PFSK-1 (cell line): ENCODE measurements around the gene LRFN3.

ENCODE experiments used
- REST ChIP-seq, 2 experiments: IDR thresholded peaks; 2 replicates each; pipeline versions ENCODE4 v1.6.1 to v1.8.0; 2011 to 2012; ENCODE audit warnings: low read depth in 2 of 2, low read length in 2 of 2, control low read depth in 1 of 2, inconsistent platforms in 1 of 2, mild to moderate bottlenecking in 1 of 2, moderate library complexity in 1 of 2; ENCODE audit not compliant: insufficient read depth in 1 of 2
- TAF1 ChIP-seq: IDR thresholded peaks from 2 replicates; pipeline ENCODE4 v1.6.1; 2012; ENCODE audit warnings: low read length, control low read depth, borderline replicate concordance; ENCODE audit not compliant: insufficient read depth

GRCh38 chr19:35895911-35896642 lies 40.1 kb upstream of the LRFN3 start:
- TF ChIP-seq REST (IDR thresholded peaks at IDR 0.05; ENCODE audit: insufficient read depth in 1 of 2, low read depth in 2 of 2, low read length in 2 of 2): no peak
- TF ChIP-seq TAF1: no peak
